Activated CD4-positive, alpha-beta T cell treated with anti-CD3 and anti-CD28 coated beads, Interleukin-2, amount 50 U/mL, for 48 hours (primary cell): ENCODE measurements around the gene MSANTD4.
"Not testable (repeated sequence)": the region's sequence is repeated elsewhere in the genome, so short reads cannot be mapped to it uniquely, and the experiment has no call there.

ENCODE experiments used
- DNase-seq, 2 experiments: peaks; one replicate each; pipeline ENCODE4 v3.0.0-alpha.2; 2020

MSANTD4 gene

GRCh38 chr11:106021967-106022794 is at the start of gene MSANTD4:
Gene MSANTD4, minus strand, starts transcription at chr11:106022240. Its CDS starts 11,323 bp downstream, at chr11:106010917.
- DNase-seq, result peak; percentile 97 to 98

DNA sequence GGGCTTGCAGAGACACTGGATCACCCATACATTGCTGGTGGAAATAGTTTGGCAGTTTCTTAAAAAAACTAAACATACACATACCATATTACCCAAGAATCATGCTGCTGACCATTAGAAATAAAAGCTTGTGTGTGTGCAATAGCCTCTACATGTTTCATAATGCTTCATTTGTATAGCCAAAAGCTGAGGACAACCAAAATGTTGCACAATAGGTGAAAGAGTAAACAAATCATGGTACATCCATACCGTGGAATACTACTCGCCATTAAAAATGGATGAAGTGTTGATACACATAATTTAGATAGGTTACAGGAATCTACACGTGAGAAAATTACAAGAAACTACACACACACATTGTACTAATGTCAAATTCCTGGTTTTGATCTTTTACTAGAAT is 48.6 kb upstream of the MSANTD4 start:
- no peak for DNase-seq

DNA sequence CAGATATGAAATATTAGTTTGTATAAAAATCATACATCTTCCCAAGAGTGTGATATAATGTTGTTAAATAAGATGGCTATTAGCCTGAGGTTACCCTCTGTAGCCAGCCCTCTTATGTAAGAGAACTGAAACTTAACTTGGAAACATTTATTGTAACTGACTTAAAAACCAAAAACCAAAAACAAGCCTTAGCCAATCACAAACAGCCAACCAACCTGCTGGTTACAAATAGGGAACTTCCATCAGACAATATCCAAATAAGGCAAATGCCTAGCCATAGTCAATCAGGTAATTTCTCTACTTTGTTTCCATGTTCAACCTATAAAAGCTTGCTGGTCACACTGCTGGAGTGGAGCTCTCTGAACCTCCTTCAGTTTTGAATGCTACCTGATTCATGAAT is 41.0 kb upstream of the MSANTD4 start:
- no peak for DNase-seq

DNA sequence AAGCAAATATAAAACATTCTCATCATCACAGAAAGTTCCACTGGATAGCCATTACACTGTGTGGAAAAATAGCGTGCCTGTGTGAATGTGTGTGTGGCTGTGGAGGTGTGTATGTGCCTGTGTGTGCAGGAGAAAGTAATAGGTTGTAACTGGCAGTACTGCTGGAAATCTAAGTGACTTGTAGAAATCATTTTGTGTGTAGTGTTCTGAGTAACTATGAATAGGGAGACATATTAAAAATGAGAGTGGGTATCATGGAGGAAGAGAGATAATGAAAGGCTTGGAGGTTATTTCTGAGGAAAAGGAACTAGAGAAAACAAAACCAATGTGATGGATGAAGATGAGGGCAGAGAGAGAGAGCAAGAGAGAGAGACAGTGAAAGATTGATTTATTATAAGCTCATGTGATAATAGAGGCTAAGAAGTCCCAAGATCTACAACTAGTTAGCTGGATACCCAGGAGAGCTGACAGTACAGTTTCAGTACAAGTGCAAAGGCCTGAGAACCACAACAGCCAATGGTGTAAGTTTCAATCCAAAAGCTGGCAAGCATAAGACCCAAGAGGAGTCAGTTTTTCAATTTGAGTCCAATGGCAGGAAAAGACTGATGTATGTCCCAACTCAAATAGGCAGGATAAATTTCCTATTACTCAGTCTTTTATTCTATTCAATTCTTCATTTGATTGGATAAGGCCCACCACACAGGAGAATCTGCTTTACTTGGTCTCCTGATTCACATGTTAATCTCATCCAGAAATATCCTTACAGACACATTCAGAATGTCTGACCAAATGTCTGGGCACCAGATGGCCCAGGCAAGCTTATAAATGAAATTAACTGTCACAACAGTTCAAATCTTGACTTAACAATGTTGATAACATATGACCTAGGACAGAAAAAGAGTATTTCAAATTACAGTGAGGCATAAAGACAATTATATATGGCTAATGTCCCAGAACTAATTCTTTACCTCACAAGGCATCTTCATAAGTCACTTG is 40.2 kb upstream of the MSANTD4 start:
- no peak for DNase-seq

DNA sequence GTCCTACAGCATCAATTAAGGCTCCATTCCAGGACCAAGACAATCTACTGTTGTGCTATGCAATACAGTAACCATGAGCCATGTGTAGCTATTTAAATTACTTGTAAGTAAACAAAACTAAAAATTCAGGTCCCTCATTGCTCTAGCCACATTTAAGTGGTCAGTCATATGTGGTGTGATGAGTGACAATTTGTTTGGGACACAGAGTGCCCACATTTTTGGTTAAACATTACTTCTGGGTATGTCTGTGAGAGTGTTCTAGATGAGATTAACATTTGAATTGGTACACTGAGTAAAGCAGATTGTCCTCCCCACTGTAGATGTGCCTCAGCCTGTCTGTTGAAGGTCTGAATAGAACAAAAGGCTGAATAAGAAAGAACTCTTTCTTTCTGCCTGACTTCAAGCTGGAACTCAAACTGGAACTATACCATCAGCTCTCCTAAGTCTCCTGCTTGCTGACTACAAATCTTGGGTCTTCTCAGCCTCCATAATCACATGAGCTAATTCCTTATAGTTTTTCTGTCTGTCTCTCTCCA is 39.3 kb upstream of the MSANTD4 start:
- DNase-seq, result no peak

- DNase-seq, result no peak
Measured at GRCh38 chr11:106059617-106060016, 37.6 kb upstream of the MSANTD4 start.

- DNase-seq, result not testable (repeated sequence)
Measured at GRCh38 chr11:106058377-106058776, 36.3 kb upstream of the MSANTD4 start.

- no peak for DNase-seq
Measured at GRCh38 chr11:106051103-106051502, 29.1 kb upstream of the MSANTD4 start.

GRCh38 chr11:106049727-106050476 is 27.9 kb upstream of the MSANTD4 start:
- DNase-seq, result no peak

- DNase-seq, result no peak
Measured at GRCh38 chr11:106047631-106048030, 25.6 kb upstream of the MSANTD4 start.

- DNase-seq, result no peak
Measured at GRCh38 chr11:106043540-106043939, 21.5 kb upstream of the MSANTD4 start.

DNA sequence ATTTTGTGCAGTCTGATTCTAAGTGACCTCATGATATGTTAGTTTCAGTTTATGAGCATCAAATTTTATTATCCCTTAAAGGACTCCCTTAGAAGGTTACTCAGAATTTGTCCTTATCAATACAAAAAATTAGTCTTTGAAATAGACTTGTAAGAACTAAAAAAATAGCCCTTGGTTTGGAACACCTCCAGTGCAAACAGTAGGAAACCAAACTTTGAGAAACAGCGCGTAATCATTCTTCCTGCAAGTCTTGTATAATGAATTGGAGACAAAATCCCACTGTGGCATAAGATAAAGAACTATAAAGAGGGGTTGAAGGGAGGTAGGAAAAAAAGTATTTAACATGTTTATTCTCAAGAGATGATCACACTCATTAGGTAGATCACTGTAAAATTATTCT is 10.8 kb upstream of the MSANTD4 start:
- DNase-seq, result no peak

- no peak for DNase-seq
Measured at GRCh38 chr11:106031936-106032335, 9.9 kb upstream of the MSANTD4 start.

DNA sequence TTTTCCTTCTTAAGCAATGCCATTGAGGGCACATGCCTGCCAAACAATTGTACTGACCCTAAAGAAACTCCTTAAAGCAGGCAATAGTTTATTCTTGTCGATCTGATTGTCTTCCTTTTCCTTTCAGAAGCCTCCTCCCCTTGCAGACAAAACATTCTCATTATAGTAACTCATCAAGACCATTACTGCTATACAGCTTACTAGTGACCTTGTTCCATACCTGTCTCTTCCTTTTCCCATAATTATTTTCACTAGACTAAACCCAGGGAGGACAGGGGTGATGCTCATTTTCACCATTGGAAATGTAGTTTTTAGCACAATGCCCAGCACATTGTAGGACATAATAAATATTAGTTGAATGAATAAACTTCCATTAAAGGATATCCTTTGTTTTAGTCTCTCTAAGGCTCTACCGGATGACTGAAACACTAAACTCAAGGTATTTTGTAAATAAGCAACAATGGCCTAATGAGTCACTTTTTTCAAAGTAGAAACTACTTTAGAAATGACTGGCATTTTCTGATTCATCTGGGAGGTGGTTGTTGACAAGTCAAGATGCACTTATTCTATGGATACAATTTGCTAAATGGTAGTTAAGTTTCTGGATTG is 9.3 kb upstream of the MSANTD4 start:
- DNase-seq, result no peak

DNA sequence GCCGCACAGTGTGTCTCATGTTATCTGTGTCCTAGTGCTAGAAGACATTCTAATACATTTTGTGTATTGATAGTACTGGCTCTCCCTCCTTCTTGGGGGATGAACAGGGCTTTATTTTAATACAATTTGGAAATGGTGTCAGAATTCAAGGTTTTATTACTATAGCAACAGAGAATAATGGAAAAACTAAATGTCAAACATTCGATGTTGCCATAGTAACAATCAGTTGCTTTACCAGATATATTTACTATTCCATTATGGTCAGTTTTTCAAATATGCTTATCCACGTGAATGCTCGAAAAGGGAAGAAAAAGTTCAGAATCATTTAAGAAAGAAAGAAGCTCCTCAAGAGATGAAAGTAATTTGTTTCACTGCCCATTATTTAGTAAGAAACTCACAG is 8.6 kb upstream of the MSANTD4 start:
- no peak for DNase-seq

GRCh38 chr11:106022795-106023275 is 795 bp upstream of the MSANTD4 start:
- peak in 1 of 2 experiments; percentile 3 for DNase-seq

DNA sequence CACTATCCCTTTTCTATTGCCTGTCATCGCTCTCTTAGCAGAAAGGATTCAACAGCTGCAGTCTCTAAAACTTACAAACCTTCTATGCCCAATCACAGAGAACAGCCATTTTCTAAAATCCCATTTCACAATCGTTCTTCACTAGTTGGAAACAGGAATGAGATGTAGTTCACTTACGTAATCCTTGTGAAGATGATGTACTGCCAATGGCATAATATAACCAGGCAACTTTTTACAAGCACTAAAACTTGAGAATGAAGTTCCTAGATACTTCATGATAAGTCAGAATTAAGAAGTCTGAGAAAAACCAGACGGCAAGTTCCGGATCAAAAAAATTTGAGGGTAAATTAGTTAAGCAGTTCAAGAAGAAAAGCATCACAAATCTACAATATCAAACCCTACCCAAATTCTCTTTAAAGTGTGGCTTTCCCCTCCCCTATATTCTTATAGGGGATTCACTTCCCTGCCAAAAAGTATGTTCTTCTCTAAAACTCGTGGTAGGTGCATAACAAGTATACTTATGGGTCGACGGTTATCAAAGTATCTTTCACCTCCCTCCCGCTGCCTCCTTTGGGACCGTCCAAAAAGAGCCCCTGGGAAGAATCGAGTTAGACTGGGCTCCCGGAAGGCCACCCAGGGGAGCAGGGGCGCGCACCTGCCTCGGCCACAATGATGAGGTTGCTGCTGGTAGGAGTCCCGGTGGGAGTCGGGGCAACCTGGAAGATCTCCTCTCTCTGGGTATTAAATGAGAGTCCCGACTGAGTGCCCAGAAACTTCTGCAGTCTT is 666 bp downstream of the MSANTD4 start:
- DNase-seq, result no peak

GRCh38 chr11:106017093-106017492 is 4.9 kb downstream of the MSANTD4 start:
- DNase-seq, result no peak

DNA sequence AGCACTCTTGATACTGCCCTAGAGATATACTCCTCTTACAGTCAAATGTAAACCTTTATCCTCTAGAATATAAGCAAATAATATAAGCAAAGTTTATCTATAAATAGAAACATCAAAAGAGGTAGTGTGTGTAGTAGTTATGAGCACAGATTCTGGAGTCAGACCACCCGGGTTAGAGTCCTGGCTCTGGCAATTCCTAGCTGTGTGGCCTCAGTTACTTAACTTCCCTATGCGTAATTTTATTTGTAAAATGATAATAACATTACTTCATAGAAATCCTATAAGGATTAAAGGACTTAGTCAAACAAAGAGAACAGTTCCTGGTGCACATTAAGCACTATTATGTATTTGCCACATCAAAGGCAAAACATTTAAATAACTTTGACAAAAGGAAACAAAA is 7.0 kb downstream of the MSANTD4 start:
- DNase-seq, result no peak

GRCh38 chr11:106014620-106015019 is 7.4 kb downstream of the MSANTD4 start:
- no peak for DNase-seq

DNA sequence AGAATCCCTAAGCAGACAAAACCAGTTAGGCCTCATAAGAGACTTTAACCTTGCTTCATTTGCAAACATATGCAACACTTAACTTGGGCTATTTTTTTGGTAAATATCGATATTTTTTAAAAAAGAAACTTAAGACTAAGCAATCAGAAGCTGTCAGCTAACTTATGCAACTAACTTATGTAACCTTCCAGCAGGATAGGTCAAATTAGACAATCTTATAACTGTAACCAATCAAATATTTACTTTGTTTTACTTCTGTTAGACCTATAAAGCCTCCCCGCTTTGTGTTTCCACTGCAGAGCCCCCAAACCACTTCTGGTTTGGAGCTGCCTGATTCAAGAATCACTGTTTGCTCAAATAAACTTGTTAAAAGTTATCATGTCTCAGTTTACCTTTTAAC is 8.0 kb downstream of the MSANTD4 start:
- no peak for DNase-seq
